Measurements from ENCODE around the gene CNDP2.

GRCh38 chr18:74528913-74529312, 32.8 kb downstream of the CNDP2 start:
- TF ChIP-seq, protein P1, sequence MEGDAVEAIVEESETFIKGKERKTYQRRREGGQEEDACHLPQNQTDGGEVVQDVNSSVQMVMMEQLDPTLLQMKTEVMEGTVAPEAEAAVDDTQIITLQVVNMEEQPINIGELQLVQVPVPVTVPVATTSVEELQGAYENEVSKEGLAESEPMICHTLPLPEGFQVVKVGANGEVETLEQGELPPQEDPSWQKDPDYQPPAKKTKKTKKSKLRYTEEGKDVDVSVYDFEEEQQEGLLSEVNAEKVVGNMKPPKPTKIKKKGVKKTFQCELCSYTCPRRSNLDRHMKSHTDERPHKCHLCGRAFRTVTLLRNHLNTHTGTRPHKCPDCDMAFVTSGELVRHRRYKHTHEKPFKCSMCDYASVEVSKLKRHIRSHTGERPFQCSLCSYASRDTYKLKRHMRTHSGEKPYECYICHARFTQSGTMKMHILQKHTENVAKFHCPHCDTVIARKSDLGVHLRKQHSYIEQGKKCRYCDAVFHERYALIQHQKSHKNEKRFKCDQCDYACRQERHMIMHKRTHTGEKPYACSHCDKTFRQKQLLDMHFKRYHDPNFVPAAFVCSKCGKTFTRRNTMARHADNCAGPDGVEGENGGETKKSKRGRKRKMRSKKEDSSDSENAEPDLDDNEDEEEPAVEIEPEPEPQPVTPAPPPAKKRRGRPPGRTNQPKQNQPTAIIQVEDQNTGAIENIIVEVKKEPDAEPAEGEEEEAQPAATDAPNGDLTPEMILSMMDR (IDR thresholded peaks at IDR 0.05; ENCODE audit: low read depth, low read length): no peak
- TF ChIP-seq POLR2A (IDR thresholded peaks at IDR 0.05; ENCODE audit: extremely low read depth, insufficient read length) (no peak), MAX (IDR thresholded peaks at IDR 0.05; ENCODE audit: low read depth, low read length) (no peak)
